Amniotic stem cell (primary cell): Measurements from ENCODE around the gene TSPAN32.
"Not testable (repeated sequence)": the region's sequence is repeated elsewhere in the genome, so short reads cannot be mapped to it uniquely, and the experiment has no call there.

Experiments
- DNase-seq: peaks from one replicate; lab custom pipeline; 2025; lab: John Stamatoyannopoulos, UW

TSPAN32 gene

DNA sequence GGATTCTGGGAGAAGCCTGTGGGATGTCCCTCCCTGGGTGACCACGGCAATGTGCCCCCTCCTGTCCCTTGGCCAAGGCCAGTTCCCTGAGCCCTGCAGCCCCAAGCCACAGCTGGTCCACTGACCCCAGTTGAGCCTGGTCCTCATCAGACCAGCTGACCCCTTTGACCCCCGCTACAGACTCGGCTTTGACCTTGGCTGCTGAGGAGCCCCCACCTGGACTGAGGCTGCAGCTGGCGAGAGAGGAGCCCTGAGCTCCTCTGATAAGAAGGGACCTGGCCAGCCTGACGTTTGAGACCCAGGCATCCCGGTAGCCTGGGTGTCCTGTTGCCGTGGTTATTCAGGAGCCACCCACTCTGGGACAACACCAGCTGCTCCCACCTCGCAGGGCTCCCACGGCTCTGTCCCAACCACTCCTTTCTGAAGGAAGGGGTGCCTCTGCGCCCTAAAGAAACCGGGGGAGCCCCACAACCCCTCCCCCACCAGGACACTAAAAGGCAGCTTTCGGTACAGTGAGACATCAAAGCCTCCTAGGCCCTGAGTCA lies 34.4 kb upstream of the TSPAN32 start:
- no peak for DNase-seq

DNA sequence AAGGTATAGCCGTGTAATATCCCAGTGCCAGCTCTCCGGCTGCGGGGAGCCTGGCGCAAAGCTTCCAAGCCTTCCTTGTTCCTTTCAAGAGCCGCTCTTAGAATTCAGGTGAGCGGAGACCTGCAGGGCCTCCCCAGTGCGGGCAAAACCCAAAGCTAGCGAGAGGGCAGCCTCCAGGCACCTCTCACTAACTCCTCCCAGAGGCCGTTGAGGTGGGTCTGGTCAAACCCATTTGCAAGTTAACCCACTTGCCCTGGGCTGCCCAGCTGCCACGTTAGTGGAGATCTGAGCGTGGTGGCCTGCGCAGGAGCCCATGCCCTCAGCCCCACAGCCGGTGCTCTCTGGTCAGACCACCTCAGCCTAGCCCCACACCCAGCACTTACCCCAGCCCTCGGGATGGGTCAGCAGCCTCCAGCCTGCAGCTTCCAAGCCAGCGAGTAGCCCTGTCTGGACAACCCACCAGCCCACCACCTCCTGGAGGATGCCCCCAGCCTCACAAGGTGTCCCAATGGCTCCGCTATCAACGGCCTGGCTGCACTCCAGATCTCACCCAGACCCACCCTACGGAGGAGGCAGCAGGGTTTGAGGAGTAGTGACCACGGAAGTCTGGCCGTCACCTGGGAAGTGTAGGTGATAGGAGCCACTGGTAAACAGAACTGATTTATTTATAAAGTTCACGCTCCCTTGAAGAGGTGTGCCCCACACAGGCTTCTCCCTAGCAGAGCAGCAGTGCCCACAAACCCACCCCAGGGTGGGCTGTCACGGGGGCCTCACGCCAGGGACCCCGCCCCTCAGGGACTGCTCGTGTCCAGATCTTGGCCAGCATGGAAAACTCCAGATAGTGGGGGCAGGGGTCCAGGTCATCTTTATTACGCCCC lies 33.7 kb upstream of the TSPAN32 start:
- no peak for DNase-seq

DNA sequence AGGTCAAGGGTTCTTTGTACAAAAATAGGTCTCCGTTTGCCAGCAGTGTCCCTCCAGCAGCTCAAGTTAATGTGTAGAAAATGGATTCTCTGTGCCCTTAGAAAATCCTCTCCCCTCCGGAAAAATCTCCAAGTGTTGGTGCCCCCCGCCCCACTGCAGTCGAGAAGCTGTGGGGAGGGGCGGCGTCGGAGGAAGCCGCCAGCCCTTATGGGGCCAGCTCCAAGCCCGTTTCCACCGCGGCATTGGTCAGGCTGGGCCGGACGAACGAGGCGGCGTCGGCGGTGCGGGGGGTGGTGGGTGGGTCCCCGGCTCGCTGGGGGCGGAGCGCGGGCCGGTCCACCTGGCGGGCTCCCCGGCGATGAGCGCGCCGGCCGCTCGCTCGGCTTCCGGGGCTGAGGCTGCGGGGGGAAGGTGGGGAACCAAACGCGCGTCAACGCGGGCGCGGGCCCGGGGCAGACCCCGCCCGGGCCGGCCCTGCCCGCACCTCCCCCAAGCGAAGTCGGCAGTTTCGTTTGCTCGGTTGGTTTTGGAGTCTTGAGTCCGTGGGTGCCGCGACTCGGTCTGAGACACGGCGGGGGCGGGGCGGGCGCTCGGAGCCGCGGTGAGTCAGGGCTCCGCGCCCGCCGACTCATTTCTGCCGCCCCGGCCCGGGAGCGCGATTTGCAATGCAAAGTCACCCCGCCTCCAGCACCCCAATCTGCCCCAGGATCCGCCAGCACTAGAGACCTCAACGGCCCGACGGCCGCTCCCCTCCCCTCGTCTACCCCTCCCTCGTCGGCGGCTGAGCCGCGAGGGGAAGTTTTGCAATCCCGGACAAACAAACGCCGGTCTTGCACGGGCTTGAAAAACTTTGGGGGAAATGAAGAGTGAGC lies 32.8 kb upstream of the TSPAN32 start:
- DNase-seq: no peak

DNA sequence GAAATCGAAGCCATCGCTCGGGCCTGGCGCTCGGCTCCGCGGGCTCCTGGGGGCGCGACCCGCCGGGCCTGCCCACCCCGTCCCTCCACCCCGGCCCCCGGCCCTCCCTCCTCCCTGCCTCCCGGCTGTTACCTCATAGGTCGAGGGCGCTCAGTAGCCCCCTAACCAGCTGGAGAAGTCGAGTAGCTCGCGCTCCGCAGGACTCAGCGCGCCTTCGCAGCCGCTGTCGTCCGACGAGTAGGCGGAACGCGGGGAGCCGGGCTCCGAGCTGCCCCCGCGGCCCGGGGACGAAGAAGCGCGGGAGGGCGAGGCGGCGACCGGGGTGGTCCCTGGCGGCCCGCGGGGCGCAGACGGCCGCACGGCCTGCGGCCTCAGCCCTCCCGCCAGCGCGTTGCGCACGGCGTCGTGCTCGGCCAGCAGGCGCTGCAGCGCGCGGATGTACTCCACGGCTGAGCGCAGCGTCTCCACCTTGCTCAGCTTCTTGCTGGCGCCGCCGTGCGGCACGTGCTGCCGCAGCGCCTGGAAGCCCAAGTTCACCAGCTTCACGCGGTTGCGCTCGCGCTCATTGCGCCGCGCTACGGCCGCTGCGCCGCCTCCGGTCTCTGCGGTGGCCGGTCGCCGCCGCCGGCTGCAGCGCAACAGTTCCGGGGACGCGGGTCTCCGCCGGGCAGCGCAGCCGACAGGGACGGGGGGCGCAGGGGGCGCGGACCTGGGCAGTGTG lies 32.1 kb upstream of the TSPAN32 start:
- DNase-seq: no peak

DNA sequence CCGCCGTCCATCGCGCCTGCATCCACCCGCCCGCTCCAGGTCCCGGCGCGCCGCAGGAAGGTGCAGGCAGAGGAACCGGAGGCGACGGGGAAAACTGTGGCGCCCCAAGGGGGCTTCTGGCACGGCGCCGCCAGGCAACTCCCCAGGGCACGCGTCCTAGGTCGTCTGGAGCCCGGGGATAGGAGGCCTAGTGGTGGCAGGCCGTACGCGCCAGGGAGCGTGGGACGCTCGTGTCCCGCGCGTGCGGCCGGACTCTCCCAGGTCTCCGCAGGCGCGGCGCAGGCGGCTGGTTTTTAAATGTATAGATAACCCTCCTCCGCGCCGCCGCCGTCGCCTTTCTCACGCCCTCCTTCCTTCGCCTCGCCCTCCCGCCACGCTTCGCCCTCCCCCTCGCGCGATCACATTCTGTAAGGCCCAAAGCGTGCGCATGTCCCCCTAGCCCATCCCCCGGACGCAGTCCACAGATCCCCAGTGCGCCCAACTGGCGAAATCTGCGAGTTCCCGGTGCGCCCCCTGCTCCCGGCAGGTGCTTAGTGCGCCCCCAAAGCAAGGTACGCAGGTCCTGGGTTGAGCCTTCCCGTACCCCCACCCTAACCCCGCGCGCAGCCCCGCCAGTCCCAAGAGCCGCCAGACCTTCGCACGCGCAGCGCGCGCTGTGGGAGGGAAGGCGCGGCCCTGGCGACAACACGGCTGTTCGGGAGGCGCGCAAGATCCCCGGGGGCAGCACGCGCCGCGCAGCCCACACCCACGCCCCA lies 31.3 kb upstream of the TSPAN32 start, which contains the start of gene ASCL2:
Gene ASCL2, minus strand, starts transcription at position 267 of the 755 bp plus-strand sequence. Its CDS starts 256 bp downstream, at position 11.
- DNase-seq: no peak

DNA sequence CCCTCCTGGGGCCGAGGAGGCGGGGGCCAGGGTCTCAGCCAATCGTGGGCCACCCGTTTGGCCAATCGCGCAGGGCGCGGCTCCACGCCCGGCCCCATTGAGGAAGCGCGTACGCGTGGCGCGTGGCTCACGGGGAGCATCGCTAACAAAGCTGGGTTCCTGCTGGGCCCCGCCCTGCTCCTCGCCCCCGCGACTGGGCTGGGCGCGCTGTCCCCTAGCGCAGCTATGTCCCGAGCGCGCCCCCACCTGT lies 30.8 kb upstream of the TSPAN32 start:
- no peak for DNase-seq

DNA sequence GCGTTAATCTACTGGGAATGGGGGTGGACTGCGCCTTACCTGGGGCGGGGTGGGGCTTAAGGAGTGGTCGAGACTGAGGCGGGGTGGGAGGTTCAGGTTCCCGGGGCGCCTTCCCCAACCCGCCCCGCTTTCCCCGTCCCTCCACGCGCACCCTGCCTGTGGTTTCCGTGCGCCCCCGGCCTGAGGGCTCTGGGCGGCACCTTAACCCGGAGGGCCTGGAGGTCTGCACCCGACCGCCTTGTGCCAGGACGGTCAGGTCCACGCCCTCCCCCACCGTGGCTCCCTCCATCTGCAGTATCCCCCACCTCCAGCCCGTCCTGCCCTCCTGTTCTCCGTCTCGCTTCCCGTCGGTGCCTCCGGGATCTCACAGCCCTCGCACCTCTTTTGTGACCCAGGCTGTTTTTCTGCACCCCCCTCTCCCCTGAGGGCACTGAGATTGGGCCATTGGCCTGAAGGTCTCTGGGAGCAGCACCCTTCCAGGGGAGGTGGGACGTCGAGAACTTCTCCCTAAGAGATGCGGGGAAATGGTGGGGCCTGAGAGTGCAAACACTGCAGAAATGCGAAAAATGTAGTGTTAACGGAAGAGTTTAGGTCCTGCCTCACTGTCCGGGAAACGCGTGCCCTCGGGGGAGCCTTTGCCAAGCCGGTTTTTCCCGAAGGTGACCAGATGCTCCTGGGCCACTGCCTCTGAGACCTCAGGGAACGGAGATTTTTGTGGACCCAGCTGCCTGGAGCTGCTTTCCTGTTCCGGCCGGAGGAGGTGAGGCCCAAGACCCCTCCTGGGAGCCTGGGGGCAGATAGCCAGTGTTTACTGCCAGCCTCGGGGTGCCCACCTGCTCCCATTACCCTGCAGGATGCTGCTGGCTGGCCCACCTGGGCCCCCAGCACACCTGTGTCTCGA lies 30.2 kb upstream of the TSPAN32 start:
- no peak for DNase-seq

DNA sequence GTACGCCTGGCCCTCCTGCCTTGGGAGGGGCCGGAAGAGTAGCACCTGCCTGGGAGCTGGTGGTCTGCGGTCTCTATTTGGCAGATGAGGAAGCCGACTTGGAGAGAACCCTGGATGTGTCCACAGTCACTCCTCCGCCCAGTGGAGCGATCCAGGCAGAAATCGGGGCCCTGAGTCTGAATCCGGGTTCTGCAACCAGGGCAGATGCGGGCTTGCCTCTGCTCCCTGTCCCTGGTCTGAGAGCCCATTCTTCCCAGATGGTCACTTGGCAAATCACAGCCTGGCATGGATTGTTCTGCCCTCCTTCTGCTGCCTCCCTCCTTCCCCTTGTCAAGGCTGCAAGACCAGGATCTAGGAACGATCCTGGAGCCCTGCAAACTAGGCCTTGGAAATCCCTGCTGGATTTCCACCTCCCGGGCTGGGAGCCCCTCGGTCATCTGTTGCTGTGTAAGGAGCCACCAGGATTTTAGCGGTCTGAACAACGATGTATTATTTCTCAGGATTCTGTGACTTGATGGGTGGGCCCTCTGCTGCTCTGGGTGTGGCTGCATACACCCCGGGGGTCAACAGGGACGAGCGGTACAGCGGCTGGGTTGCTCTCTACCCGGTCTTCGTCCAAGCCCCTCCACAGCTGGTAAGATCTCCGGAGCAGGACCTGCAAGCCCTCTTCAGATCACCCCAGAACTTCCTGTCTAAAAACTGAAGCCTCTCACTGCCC lies 29.4 kb upstream of the TSPAN32 start:
- DNase-seq: no peak

DNA sequence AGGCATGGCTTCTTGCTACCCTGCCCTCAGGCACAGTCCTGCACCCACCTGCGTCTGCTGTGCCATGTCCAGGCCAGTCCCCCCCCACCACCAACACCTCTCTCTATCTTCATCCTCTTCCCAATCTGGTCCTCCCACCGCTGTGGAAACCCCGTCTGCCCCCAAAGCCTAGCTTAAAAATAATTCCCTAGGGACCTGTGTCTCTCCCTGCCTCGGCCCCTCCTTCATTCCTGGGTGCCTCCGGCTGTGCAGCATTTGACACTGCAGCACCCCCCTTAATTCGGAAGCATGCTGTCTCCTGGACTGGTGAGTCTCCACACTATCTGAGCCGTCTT lies 28.9 kb upstream of the TSPAN32 start:
- no peak for DNase-seq

DNA sequence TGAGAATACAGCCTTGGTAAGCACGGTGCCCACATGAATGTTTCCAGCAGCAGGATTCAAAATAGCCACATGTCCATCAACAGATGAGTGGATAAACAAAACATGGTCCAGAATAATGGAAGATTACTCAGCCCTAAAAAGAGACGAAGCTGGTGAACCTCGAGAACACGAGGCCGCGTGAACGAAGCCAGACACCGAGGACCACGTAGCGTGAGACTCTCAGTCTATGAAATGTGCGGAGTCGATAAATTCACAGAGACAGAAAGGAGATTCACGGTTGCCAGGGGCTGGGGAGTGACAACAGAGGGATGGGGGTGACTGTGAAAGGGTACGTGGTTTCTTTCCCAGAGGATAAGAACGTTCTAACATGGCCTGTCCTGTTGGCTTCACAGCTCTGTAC lies 28.5 kb upstream of the TSPAN32 start:
- no peak for DNase-seq

DNA sequence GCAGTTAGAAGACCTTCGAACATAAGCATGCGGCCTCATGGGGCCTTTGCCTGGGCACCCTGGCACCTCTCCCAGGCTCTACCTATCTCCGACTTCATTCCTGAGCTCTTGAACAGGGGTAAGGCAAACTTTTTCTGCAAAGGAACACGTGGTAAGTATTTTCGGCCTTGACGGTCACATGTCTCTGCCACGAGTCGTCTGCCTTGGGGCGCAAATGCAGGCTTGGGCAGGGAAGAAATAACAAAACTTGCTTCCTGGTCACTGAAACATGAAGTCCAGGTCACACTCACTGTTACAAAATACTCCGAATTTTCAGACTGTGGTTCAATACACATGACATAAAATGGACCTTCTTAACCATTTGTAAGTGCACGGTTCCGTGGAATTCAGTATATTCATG lies 28.0 kb upstream of the TSPAN32 start:
- DNase-seq: no peak

DNA sequence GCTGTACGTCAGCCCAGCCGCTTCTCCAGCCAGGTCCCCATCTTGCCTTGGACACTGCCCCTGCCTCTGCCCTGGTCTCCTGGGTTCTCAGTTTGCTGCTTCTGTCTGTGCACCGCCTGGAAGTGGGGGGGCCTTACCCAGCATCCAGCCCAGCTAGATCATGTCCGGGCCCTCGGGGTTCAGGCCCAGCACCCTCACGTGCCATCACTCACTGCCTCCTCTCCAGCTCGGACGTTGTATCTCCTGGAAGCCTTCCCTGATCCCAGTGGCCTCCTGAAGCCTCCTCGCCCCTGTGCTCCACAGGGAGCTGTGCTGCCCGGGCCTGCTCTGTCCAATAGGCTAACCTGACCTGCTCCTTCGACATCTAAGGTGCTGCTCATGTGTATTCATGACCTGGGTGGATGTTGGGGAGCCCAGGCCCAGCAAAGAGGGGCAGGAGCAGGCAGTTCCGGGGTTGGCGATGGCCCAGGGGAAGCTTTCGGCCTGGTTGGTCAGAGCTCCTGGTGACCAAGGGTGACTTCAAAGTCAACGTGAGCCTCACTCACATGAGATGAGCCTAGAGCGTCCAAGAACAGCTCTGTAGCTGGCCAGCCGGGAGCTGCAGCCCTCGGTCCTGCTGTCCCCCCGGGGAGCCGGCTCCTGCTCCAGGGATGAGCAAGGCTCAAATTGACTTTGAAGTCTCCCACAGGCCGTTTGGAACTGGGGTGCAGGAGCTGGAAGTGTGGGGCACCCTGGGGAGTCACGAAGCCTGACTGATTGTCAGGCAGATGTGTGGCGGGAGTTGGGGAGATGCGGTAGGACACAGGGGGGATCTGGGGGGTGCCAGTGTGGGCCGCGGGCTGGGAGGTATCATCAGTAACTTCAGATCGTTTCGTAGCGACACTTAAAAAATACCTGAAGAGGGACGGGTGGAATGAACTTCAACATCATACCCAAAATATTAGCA lies 26.2 kb upstream of the TSPAN32 start:
- no peak for DNase-seq

DNA sequence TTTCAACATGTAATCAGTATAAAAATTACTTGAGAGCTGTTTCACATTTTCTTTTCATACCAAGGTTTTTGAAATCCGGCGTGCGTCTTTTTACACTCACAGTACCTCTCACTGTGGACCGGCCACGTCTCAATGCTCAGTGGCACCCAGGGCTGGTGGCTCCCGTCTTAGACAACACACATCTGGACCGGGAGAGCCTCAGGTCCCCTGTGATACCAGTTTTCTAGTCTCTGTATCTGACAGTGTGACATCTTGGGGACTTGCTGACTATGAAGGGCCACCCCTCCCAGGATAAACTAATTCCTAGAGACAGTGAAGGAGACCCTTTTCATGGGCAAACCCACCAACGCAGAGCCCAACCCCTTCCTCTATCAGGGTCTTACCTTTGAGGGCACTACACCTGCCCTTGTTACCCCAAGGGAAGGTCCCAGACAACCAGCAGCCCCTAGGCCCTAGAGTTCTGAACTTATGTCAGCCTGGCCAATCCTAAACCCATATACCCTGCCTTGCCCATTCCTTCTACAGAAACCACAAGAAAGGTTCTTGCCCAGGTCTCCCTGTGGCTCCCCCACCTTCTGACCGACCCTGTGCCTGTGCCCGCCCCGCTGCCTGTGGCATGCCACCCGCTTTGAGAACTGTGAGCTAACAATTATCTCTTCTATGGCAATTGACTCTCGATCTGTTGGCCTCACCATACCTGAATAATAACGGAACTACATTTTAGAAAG lies 25.4 kb upstream of the TSPAN32 start:
- DNase-seq: no peak

DNA sequence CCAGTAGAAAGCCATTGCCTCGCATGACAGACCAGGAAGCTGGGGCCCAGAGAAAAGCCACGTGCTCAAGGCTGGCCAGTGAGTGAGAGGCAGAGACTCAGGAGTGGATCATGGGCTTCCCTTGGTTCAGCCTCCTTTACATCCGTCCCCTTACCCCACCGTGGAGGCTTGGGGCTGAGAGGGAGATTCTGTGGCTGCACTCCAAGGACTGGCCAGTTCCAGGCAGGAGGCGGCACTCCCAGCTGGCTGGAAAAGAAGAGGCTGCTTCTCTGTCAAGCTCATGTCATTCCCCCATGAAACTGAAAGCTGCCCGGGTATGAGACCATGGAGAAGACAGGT lies 24.8 kb upstream of the TSPAN32 start:
- no peak for DNase-seq

DNA sequence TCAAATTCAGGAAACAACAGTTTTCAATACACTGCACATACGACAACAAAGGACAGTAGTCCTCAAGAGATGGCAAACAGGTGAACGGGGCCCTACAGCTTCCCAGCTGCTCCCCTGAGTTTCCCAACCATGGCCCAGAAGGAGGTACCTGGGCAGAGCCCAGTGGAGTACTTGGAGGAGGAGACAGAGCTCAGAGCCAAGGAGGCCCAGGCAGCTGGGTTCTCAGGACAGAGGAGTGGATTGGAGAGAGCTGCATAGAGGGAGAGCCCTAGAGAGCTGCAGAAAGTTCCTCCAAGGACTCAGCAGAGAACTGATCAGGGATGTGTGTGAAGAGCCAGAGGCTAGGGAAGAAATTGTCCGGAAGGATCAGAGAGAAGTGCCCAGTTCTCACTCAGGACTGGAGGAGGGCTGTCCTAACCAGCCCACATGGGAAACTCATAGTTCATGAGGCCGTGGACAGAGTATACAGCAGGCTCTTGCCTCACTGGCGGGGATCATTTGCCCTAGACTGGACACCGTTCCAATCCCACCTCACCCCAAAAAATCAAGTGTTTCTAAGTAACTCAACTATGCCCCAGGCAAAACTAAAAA lies 23.8 kb upstream of the TSPAN32 start:
- DNase-seq: no peak

DNA sequence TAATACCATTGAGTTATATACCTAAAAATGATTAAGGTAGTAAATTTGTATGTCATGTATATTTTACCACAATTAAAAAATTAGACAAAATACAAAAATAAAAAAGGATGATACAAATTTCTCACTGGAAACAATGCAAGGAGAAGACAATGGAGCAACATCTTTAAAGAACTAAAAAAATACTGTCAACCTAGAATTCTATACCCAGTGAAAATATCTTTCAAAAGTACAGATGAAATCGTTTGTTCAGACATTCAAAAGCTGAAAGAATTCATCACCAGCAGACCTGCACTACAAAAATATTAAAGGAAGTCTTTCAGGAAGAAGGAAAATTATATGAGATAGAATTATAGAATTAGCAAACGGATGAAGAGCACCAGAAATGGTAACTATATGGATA lies 21.6 kb upstream of the TSPAN32 start:
- DNase-seq: no peak

DNA sequence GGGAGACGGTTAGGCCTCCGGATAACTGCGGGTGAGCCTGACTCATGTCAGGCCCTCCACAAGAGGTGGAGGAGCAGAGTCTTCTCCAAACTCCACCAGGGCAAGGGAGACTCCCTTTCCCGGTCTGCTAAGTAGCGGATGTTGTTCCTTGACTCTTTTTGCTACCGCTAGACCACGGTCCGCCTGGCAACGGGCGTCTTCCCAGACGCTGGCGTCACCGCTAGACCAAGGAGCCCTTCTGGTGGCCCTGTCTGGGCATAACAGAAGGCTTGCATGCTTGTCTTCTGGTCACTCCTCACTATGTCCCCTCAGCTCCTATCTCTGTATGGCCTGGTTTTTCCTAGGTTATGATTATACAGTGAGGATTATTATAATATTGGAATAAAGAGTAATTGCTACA lies 15.5 kb upstream of the TSPAN32 start:
- not testable (repeated sequence) for DNase-seq

DNA sequence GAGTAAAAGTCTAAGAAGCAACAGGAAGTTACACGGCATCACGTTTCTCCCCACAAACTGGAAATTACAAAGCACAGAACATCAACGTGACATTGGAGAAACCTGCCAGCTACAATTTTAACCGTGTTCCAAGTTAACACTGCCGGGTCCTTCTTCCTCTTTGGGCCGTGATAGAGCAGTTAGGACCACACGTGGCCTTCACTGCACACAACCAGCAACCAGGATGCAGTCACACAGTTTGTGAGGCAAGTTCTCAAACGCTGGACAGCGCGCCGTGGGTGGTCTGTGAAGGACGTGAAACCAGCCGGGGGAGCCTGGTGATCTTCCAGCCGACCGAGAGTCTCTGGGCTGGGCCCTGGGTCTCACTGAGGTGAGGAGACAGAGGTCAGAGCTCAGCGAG lies 14.7 kb upstream of the TSPAN32 start:
- DNase-seq: no peak
